ES-I3 (cell line): ENCODE data around the gene MEG3.

Source experiments
- H3K36me3 ChIP-seq: 2 replicates; pipeline ENCODE4 v1.6.1; 2013; ENCODE audit warnings: mild to moderate bottlenecking, low read length, control low read depth, moderate library complexity; ENCODE audit not compliant: insufficient read depth
- H3K4me1 ChIP-seq: 2 replicates; pipeline ENCODE4 v1.6.1; 2013; ENCODE audit warnings: mild to moderate bottlenecking, control low read depth, low read length; ENCODE audit not compliant: insufficient read depth
- H3K9ac ChIP-seq: 2 replicates; pipeline ENCODE4 v1.6.1; 2013; ENCODE audit warnings: low read depth, mild to moderate bottlenecking, low read length, moderate library complexity
- H3K9me3 ChIP-seq: 2 replicates; pipeline ENCODE4 v1.6.1; 2013; ENCODE audit warnings: mild to moderate bottlenecking, low read length, moderate library complexity; ENCODE audit not compliant: control insufficient read depth, insufficient read depth

The MEG3 gene

GRCh38 chr14:100882991-100883788, 57.3 kb downstream of the MEG3 start:
- H3K9me3 ChIP-seq, result no peaks in the 10 kb centered on the region
- no peaks in the 10 kb centered on the region for H3K36me3 ChIP-seq
- no peaks in the 10 kb centered on the region for H3K4me1 ChIP-seq
- H3K9ac ChIP-seq, result no peak overlapping the region

GRCh38 chr14:100883789-100884101, 57.8 kb downstream of the MEG3 start:
- Histone ChIP-seq H3K4me1 (no peaks in the 10 kb centered on the region), H3K36me3 (no peaks in the 10 kb centered on the region), H3K9ac (no peak overlapping the region), H3K9me3 (no peaks in the 10 kb centered on the region)

DNA sequence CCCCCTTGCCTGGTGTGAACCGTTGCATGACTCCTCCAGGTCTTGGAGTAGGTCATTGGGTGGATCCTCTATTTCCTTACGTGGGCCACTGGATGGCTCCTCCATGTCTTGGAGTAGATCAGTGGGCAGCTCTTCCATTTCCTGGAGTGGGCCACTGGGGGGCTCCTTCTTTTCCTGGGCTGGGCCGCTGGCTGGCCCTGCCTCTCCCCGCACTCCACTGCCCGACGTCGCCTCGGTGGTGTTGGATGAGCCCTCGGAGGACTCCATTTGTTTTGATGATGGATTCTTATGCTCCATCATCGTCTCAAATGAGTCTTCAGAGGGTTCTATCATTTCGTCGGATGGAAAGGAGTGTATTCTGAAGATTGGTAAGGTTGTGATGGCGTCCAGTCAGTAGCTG, 58.5 kb downstream of the MEG3 start:
- Histone ChIP-seq H3K4me1 (no peaks in the 10 kb centered on the region), H3K36me3 (no peaks in the 10 kb centered on the region), H3K9ac (no peak overlapping the region), H3K9me3 (no peaks in the 10 kb centered on the region)

DNA sequence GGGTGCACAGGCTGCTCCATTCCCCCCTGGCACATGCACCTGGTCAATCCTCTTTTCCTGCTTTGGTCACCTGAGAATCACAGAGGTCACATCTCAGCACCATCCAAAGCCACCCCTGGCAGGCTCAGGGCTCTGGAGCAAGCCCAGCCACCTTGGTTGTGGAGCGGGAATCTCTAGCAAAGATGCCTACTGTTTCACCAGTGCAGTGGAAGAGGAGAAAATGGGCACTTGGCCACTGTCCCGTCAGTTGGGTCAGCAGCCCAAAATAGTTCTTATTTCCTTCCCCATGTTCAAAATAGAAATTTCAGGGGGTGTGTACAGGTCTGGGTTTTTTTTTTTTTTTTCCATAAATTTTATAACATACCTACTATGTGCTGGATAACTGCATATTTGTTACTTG, 59.3 kb downstream of the MEG3 start:
- Histone ChIP-seq H3K36me3 (no peaks in the 10 kb centered on the region), H3K9ac (no peak overlapping the region), H3K9me3 (no peaks in the 10 kb centered on the region)

DNA sequence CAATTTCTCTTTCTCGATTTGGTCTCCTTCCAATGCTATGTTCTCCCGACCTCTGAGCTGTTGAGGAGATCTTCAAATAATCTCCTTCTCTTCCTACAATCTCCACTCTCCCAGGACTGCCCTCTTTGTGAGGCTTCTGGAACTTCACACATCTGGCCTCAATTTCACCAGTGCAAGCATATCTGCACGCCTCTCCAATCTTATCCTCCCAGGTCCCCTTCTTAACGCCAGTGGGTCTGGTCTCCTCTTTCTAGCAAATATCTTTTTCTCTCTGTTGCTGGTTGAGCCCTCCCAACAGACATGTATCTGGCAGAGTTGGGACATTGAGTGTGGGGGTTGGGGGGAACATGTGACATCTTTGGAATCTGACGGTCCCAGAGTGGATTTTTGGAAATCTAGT, 59.7 kb downstream of the MEG3 start:
- no peaks in the 10 kb centered on the region for H3K9me3 ChIP-seq
- no peak overlapping the region for H3K9ac ChIP-seq
- H3K36me3 ChIP-seq, result no peaks in the 10 kb centered on the region
- H3K4me1 ChIP-seq, result no peaks in the 10 kb centered on the region

More for the DNA sequence above, 59.3 kb downstream of the MEG3 start:
- H3K4me1 ChIP-seq, result no peaks in the 10 kb centered on the region

GRCh38 chr14:100887728-100888335, 61.9 kb downstream of the MEG3 start:
- H3K9ac ChIP-seq, result no peak overlapping the region
- no peaks in the 10 kb centered on the region for H3K9me3 ChIP-seq
- H3K4me1 ChIP-seq, result no peaks in the 10 kb centered on the region
- no peaks in the 10 kb centered on the region for H3K36me3 ChIP-seq

GRCh38 chr14:100888789-100889315, 62.9 kb downstream of the MEG3 start:
- Histone ChIP-seq H3K9me3 (no peaks in the 10 kb centered on the region), H3K4me1 (no peaks in the 10 kb centered on the region), H3K36me3 (no peaks in the 10 kb centered on the region), H3K9ac (no peak overlapping the region)

DNA sequence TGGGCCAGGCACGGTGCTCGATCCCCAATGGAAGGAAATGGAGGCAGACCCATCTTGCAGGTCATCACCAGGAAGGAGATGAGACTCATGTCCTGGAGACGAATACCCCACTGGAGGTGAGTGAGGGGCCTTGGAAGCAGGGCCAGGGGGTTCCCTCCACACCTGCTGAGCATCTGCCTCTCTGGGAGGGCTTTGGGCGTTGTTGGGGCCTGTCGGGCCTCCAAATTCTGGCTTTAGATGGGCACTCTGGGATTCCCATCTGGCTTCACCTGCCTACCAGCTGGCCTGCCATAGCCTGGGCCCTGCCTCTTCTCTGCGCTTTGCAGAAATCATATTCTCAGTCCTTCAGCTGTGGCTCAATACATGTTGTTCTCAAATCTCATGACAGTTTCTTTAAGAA, 63.7 kb downstream of the MEG3 start:
- H3K9ac ChIP-seq, result no peak overlapping the region
- H3K36me3 ChIP-seq, result no peaks in the 10 kb centered on the region
- H3K4me1 ChIP-seq, result no peaks in the 10 kb centered on the region
- no peaks in the 10 kb centered on the region for H3K9me3 ChIP-seq

- Histone ChIP-seq H3K36me3 (no peaks in the 10 kb centered on the region), H3K9ac (no peak overlapping the region), H3K9me3 (no peaks in the 10 kb centered on the region)
These were observed 64.3 kb downstream of the MEG3 start for GRCh38 chr14:100890061-100890850.

DNA sequence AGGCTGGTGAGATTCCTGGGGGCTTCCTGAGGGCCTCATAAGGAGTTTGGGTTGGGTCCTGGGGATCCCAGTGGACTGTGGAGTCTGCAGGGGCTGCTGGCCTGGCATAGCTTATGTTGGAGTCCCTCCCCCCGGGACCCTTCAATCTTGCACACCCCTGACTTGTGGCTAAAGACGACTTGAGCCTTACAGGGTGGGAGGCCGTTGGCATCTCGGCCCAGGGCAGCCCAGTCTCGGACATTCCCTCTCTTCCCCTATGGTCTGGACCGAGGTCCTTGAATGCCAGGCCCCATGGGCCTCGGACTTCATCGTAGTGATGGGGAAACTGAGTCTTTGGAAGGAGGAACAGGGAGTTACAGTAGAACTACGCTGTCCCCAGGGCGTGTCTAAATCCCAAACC, 65.1 kb downstream of the MEG3 start:
- Histone ChIP-seq H3K9me3 (no peaks in the 10 kb centered on the region), H3K36me3 (no peaks in the 10 kb centered on the region), H3K9ac (no peak overlapping the region), H3K4me1 (no peaks in the 10 kb centered on the region)

More at GRCh38 chr14:100890061-100890850, 64.3 kb downstream of the MEG3 start:
- H3K4me1 ChIP-seq, result no peaks in the 10 kb centered on the region

DNA sequence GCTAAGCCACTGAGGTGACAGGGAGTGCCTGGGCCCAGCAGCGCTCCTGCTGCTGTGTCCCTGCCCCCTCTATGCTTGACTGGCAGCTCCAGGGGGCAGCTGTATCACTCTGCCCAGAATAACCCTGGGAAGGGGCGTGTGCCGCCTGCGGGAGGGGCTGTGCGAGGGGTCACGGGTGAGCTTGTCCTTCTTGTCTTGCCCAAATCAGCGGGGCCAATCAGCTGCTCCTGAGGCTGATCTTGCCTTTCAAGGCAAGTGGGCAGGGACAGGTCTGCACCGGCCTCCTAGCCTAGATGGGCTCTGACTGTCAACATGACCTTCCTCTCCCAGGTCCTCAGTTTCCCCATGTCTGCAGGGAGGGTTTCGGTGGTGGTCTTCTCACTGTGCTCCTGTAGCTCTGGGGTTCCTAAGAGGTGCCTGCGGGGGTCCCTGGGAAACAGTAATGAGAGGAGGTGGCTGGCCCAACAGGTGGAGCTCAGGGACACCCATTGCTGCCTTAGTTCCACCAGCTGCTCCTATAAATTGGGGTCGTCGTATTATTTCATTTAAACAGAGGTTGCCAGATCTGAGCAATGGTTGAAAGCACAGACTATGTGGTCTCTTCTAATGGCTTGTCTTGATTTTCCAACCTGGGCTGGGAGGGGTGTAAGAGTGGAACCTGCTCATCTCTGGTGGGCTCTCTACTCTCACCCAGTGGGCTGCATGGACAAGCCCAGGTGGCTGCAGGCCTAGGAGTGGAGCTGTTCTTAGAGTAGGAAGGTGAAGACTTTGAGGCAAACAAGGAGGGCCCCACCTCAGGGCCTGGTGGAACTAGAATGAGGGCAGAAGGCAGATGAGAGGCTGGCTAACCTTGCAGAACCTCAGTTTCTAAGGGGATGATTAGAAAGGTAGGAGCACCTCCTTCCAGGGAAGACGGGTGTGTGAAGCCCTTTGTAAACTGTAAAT, 65.9 kb downstream of the MEG3 start:
- no peaks in the 10 kb centered on the region for H3K9me3 ChIP-seq
- no peaks in the 10 kb centered on the region for H3K36me3 ChIP-seq
- H3K9ac ChIP-seq, result no peak overlapping the region
- no peaks in the 10 kb centered on the region for H3K4me1 ChIP-seq

- H3K4me1 ChIP-seq, result no peaks in the 10 kb centered on the region
These were observed 66.7 kb downstream of the MEG3 start for GRCh38 chr14:100892496-100893227.

GRCh38 chr14:100893228-100893601, 67.3 kb downstream of the MEG3 start:
- H3K4me1 ChIP-seq, result no peaks in the 10 kb centered on the region
- no peaks in the 10 kb centered on the region for H3K9me3 ChIP-seq
- H3K9ac ChIP-seq, result no peak overlapping the region
- no peaks in the 10 kb centered on the region for H3K36me3 ChIP-seq

More at GRCh38 chr14:100892496-100893227, 66.7 kb downstream of the MEG3 start:
- Histone ChIP-seq H3K9me3 (no peaks in the 10 kb centered on the region), H3K36me3 (no peaks in the 10 kb centered on the region), H3K9ac (no peak overlapping the region)
